ENCODE data around the gene GALNT11. TPM values are rescaled to one million over a fixed set of nuclear protein-coding genes. Genes with fewer than 3 reads are reported as not detected.

The GALNT11 gene
- total RNA-seq, 1 experiment from 2014 or later: 21.6 TPM

DNA sequence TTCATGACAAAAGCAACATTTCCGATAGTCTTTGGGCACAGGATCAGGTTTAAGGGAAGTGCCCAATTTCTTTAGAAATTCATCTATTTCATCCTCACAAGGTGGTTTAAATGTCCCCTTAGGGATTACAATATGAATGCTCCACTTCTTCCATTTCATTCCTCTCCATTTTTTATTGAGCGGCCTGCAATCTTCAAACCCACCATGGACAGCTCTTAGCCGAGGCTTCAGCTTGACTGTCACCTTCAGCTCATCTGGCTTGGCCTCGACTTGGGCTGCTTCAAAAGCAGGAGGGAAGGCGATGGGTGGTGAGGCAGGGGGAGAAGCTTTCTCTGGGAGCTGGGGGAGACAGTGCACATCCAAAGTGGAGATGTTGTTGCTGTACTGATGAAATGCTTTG, 123.2 kb downstream of the GALNT11 start:
- DNase-seq (ENCODE audit: low spot score): no peak

DNA sequence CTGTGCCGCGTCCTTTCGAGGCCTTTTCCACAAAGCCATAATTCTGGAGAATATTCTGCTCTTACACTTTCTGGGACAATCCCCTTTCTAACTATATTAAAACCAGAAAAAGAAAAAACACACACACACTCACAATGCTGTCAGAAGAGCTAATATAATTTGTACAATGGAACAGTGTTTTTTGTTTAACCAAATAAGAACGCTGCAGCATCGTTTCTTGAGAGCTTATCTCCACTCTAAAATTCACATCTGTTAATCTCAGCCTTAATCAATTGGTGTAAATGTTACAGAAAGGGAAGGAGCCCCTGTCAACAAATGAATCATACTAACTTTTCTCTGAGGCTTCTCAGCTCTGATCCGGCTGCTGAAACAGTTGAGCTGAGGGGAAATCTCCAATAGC, 123.9 kb downstream of the GALNT11 start:
- DNase-seq (ENCODE audit: low spot score): no peak

DNA sequence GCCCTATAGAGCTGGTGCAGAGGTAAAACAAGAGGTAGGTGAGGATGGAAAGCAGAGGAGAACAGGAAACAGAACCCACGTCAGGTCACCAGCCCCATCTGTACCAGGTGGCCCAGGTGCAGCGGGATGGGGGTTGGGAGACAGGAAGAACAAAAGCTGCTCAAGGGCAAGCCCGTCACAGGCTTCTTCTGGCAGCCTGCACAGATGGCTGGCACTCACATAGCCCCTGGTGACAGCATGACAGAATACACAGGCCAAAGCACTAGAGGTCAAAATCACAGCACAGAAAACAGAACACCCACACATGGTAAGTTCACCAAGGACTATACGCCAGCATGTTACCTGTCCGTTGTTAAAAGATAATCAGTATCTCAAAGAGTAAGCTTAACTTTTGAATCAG, 126.8 kb downstream of the GALNT11 start:
- no peak for DNase-seq (ENCODE audit: low spot score)

DNA sequence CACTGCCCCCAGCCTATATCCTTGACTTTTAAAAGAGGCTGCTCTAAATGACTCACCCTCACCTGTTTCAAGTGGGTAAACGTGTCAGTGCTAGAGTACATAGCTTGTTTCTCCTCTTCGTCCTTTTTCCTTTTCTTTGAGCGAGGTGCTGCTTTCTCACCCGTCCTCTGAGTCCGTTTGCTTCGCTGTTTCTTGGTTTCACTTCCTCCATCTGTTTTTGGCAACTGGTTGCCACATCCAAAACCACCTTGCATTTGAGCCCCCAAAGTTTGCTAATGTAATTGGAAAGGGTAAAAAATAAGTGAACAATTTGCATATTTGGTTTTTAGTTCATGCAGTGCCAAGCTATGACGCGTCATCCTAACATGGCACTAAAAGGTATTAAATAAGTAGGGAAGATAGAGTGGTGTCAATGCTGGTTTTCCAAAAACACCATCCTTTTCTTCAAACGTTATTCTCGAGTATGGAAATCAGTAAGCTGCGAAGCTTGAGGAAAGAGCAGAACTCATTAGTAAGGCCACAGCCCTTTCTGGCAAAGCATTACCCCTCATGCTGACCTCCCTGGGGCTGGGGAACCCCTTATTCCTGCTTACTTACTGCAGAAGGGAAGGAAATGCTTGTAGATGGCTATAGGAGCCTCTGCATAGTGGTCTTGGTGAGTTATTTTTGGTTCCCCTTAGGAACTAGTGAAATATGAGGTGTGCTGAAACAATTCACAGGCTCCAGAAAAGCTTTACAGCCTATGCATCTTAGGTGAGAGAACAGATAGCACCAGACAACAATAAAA, 133.5 kb downstream of the GALNT11 start:
- no peak for DNase-seq (ENCODE audit: low spot score)

DNA sequence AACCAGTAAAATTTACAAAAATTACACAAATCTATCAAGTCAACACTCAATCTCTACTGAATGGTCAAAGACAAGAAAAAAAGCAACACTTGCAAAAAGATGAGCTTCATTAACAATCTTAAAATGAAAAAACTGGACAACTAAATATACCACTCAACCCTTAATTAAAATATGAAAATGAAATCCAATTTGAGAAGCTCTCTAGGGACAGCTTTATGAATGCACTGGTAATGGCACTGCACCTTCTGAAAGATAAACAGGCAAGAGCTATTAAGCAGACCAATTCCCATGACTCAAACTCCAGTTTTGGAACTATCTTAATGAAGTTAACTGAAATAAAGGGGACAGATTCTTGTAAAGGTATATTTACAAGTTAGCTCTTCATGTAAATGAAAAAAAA, 135.7 kb downstream of the GALNT11 start:
- no peak for DNase-seq (ENCODE audit: low spot score)

DNA sequence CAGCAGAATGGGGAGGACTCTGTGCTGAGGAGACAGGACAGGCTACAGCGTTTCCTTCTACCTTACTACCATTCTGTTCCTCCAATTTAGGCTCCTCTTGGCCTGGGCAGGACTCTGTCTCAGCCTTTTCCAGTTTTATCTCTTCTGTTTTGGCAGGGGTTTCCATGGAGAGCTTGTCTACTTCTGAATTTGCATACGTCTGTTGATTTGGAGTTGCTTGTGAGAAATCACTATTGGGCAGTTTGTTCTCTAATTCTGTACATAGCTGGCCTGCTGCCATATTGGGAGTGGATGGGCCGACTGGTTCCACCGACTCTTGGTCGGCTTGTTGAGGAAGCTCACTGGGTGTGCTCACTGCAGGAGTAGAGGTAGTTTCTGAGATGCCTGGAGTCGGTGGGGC, 136.8 kb downstream of the GALNT11 start:
- no peak for DNase-seq (ENCODE audit: low spot score)

Small RNA genes within 50 kb of the gene (small RNA-seq; reads per million reads assigned to genes)
- gene RF00017: not detected

Other genes starting within 250 kb of the GALNT11 start
- 5.0 and 5.4 TPM in 2 replicates for gene PRKAG2, start 148.6 kb upstream of the GALNT11 start, total RNA-seq (2014; rRNA removed; shearing (Covaris generic))
- gene GALNTL5, start 69.2 kb upstream of the GALNT11 start, total RNA-seq (2014; rRNA removed; shearing (Covaris generic)): not detected in 2 replicates